Subcutaneous abdominal adipose tissue (tissue), 5 donors: Measurements from ENCODE around the gene RASA3.

Experiments
- H3K27ac ChIP-seq: one replicate; pipeline ENCODE4 v1.7.0; 2013; ENCODE audit warnings: low read depth, mild to moderate bottlenecking, inconsistent platforms, low read length, moderate library complexity
- H3K27me3 ChIP-seq, 5 donors: one replicate each; pipeline ENCODE4 v1.7.0; 2013; ENCODE audit warnings: low read length in 5 of 5, inconsistent platforms in 1 of 5; ENCODE audit not compliant: control insufficient read depth in 5 of 5, insufficient read depth in 4 of 5
- H3K36me3 ChIP-seq, 5 donors: one replicate each; pipeline ENCODE4 v1.7.0; 2013; ENCODE audit warnings: low read length in 5 of 5; ENCODE audit not compliant: control insufficient read depth in 5 of 5, insufficient read depth in 5 of 5
- H3K4me1 ChIP-seq, 5 donors: one replicate each; pipeline ENCODE4 v1.7.0; 2013; ENCODE audit warnings: low read length in 5 of 5, mild to moderate bottlenecking in 3 of 5, moderate library complexity in 1 of 5; ENCODE audit not compliant: control insufficient read depth in 5 of 5, insufficient read depth in 5 of 5
- H3K4me3 ChIP-seq, 5 donors: one replicate each; pipeline ENCODE4 v1.7.0; 2013; ENCODE audit warnings: low read length in 5 of 5, low read depth in 1 of 5
- H3K9ac ChIP-seq, 5 donors: one replicate each; pipeline ENCODE4 v1.7.0; 2013; ENCODE audit warnings: low read length in 5 of 5, mild to moderate bottlenecking in 4 of 5, moderate library complexity in 3 of 5
- H3K9me3 ChIP-seq, 5 donors: one replicate each; pipeline ENCODE4 v1.7.0; 2013; ENCODE audit warnings: low read length in 5 of 5; ENCODE audit not compliant: control insufficient read depth in 5 of 5
- donor health status: healthy.
- donor health status: healthy.
- donor health status: healthy.
- donor health status: healthy.
- donor health status: healthy.

The RASA3 gene

DNA sequence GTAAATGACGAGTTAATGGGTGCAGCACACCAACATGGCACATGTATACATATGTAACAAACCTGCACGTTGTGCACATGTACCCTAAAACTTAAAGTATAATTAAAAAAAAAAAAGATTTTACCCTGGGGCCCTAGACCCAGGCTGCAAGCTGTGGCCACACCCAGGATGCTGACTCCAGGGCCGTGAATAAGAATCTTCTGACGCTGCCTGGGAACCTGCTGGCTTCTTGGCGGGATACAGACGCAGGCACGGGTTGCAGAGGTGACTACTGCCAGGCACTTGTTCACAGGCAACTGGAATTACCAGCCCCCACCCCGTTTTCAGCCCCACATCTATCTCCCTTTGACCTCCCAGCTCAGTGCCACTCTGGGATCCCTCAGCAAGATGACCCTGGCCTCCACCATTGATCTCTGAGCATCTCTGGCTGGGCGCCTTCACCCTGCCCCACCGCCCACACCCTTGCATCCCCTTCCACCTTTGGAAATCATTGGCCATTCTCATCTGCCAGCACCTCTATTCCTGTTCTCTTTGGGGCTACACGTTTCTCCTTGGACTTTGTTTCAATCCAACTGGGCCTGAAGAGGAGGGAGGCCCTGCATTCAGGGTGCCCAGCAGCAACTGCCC, 25.6 kb upstream of the RASA3 start:
- Histone ChIP-seq H3K36me3 (no peaks in the 10 kb centered on the region), H3K27me3 (peaks cover 0 to 5% (median 0%) of the 10 kb centered on the region in 5 donors), H3K27ac (no peak overlapping the region)

DNA sequence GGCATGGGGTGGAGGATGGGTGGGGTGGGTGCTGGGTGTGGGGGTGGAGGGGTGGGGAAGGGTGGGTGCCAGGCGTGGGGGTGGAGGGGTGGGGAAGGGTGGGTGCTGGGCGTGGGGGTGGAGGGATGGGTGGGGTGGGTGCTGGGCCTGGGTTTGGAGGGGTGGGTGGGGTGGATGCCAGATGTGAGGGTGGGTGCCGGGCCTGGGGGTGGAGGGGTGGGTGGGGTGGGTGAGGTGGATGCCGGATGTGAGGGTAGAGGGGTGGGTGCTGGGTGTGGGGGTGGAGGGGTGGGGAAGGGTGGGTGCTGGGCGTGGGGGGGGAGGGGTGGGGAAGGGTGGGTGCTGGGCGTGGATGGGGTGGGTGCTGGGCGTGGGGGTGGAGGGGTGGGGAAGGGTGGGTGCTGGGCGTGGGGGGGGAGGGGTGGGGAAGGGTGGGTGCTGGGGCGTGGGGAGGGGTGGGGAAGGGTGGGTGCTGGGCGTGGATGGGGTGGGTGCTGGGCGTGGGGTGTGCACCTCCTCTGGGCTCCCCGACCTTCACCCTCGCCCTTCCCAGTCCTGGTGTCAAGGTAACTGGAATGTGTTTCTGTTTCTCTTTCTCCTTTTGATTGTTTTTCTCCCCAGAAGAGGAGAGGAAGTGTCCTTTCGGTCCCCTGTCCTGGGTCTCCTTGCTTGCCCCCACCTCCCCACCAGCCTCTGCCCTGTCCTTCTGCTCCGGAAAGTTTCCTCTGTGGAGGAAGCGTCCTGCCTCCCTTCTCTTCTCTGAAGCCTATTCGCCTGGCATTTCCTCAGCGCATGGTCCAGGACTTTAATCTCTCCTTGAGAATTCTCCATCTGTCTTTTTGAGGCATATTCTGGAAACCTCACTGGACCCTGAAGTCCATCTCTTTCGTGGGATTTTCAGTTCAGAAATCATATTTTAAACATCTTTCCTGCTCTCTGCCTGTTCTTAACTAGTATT, 23.8 kb upstream of the RASA3 start:
- H3K9me3 ChIP-seq, result no peaks in the 10 kb centered on the region
- H3K27ac ChIP-seq, result no peak overlapping the region
- no peak overlapping the region for H3K4me3 ChIP-seq
- H3K36me3 ChIP-seq, result no peaks in the 10 kb centered on the region
- no peaks in the 10 kb centered on the region for H3K27me3 ChIP-seq
- H3K4me1 ChIP-seq, result peaks cover 1 to 16% (median 14%) of the 10 kb centered on the region in 5 donors
- no peak overlapping the region for H3K9ac ChIP-seq

More for the DNA sequence above, 25.6 kb upstream of the RASA3 start:
- H3K4me1 ChIP-seq, result peaks cover 3 to 19% (median 14%) of the 10 kb centered on the region in 5 donors
- no peaks in the 10 kb centered on the region for H3K9me3 ChIP-seq
- H3K4me3 ChIP-seq, result no peak overlapping the region
- no peak overlapping the region for H3K9ac ChIP-seq

DNA sequence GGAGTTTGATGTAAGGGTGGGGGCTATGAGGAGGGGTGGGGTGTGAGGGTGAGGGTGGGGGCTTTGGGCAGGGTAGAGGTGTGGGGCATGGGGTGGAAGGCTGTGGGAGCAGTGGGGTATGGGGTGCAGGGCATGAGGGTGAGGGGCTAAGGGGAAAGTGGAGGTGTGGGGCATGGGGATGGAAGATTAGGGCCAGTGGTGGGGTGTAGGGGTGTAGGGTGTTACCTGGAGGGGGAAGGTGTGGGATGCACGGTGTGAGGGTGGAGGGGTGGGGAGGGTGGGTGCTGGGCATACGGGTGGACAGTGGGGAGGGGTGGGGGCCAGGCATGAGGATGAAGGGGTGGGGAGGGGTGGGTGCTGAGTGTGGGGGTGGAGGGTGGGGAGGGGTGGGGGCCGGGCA, 22.9 kb upstream of the RASA3 start:
- H3K9me3 ChIP-seq, result no peaks in the 10 kb centered on the region
- no peaks in the 10 kb centered on the region for H3K36me3 ChIP-seq
- H3K4me3 ChIP-seq, result no peak overlapping the region
- H3K9ac ChIP-seq, result no peak overlapping the region
- peaks cover 4 to 23% (median 20%) of the 10 kb centered on the region in 5 donors for H3K4me1 ChIP-seq
- H3K27me3 ChIP-seq, result no peaks in the 10 kb centered on the region
- no peak overlapping the region for H3K27ac ChIP-seq

DNA sequence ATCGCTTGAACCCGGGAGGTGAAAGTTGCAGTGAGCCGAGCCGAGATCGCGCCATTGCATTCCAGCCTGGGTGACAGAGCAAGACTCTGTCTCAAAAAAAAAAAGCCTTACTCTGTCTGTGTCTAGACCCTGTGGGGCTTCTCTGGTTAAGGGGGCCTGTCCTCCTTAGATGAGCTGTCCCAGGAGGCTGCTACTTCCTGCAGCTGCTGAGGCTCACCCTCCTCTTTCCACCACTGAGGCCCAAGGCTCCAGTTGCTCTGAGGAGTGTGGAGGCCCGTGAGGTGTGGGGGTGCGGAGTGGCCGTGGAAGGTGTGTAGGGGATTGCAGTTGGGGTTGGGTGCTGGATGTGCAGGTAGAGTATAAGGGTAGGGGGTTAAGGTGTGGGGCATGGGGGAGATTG, 22.1 kb upstream of the RASA3 start:
- no peak overlapping the region for H3K9ac ChIP-seq
- H3K27ac ChIP-seq, result no peak overlapping the region
- H3K9me3 ChIP-seq, result no peaks in the 10 kb centered on the region
- H3K27me3 ChIP-seq, result no peaks in the 10 kb centered on the region
- no peaks in the 10 kb centered on the region for H3K36me3 ChIP-seq
- peaks cover 4 to 23% (median 20%) of the 10 kb centered on the region in 5 donors for H3K4me1 ChIP-seq
- no peak overlapping the region for H3K4me3 ChIP-seq

DNA sequence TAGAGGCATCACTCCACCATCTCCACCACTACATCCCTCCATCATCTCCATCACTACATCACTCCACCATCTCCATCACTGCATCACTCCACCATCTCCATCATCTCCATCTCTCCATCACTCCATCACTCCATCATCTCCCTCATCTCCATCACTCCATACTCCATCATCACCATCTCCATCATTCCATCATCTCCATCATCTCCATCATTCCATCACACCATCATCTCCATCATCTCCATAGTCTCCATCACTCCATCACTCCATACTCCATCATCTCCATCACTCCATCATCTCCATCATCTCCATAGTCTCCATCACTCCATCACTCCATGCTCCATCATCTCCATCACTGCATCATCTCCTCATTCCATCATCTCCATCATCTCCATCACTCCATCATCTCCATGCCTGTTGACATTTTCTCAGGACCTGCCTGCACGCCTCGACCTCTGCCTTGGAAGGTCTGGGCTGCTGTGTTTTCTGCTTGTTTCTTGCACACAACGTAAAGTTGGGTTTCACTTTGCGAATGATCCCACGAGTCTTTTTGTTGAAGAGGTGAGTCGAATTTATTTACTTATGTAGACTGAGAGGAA, 21.2 kb upstream of the RASA3 start:
- no peaks in the 10 kb centered on the region for H3K9me3 ChIP-seq
- no peak overlapping the region for H3K9ac ChIP-seq
- no peaks in the 10 kb centered on the region for H3K27me3 ChIP-seq
- peaks cover 4 to 23% (median 20%) of the 10 kb centered on the region in 5 donors for H3K4me1 ChIP-seq
- H3K36me3 ChIP-seq, result no peaks in the 10 kb centered on the region
- no peak overlapping the region for H3K27ac ChIP-seq
- no peak overlapping the region for H3K4me3 ChIP-seq

DNA sequence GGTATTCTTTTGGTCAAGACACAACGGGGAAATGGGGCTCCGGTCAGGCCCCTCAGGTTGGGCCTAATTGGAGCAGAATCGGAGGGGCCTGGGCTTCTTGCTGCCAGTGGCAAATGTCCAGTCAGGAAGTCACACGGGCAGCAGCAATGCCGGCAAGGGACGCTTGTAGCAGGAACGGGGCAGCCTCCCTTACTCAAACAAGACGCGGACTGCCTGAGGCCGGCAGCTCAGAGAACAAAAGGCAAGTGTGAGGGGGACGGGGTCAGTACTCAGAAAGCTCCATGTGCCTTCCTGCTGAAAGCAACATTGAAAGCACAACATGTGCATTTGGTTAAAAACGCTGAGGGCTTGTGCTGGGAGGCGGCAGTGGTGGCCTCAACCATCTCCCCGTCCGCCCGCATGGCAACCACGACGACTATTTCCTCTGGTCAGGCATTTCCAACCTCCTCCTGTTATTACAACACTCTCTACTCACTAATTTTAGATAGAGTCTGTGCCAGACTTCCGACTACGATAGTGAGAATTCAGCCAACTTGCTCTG, 20.5 kb upstream of the RASA3 start:
- H3K4me1 ChIP-seq, result peaks cover 4 to 23% (median 20%) of the 10 kb centered on the region in 5 donors
- no peak overlapping the region for H3K9ac ChIP-seq
- no peak overlapping the region for H3K27ac ChIP-seq
- H3K27me3 ChIP-seq, result no peaks in the 10 kb centered on the region
- H3K4me3 ChIP-seq, result no peak overlapping the region
- no peaks in the 10 kb centered on the region for H3K36me3 ChIP-seq
- H3K9me3 ChIP-seq, result no peaks in the 10 kb centered on the region

DNA sequence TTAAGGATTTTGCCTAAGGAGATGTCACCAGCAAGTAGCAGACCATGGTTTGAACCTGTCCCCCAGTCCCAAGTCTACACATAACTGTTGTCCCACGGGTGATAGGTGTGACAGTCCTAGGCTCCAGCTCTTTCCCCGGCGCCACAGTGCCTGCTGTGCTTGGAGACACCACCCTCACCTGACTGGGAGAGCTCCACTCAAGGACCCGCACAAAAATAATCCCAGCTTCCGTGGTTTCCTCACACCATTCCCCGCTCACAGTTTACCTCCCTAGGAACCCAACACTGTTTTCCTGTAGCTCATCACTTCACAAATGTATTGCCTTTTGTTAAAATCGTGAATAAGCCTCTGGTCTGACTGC, 19.8 kb upstream of the RASA3 start:
- Histone ChIP-seq H3K4me3 (no peak overlapping the region), H3K9me3 (no peaks in the 10 kb centered on the region), H3K27ac (peak overlapping the region; percentile 29), H3K36me3 (no peaks in the 10 kb centered on the region), H3K9ac (no peak overlapping the region), H3K4me1 (peaks cover 4 to 23% (median 20%) of the 10 kb centered on the region in 5 donors), H3K27me3 (no peaks in the 10 kb centered on the region)

DNA sequence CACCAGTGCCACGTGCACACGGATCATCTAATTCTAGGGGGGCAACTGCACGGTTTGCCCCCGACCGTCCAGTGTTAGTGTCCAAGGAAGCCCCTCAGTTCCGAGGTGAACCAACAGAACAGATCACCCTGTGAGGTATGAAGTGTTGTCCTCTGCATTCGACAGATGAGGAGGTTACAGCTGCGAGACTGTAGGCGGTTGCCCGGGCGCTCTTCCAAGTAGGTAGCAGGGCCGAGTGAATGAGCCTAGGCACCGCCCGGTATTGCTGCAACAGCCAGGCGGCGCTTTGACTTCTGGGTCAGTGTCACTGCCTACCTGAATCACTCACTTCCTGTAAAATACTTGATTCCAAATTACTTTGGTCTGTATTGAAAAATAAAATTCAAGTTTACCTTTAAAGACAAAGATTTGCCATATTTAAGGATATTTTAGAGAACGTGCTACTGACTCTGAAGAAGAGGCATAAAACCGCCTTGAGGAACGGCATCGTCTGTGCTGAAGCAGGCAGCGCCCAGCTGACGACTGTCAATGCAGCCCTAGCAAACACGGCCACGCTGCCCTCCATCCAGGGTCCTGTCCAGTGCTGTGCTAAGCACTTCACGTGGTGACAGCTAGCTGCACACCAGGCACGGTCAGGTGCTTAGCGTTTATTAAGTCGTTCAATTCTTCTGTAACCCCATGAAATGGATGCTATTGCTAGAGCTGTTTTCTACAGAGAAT, 19.3 kb upstream of the RASA3 start:
- Histone ChIP-seq H3K27me3 (no peaks in the 10 kb centered on the region), H3K4me1 (peaks cover 4 to 23% (median 20%) of the 10 kb centered on the region in 5 donors), H3K27ac (peak overlapping the region; percentile 75), H3K9ac (no peak overlapping the region), H3K4me3 (no peak overlapping the region), H3K36me3 (no peaks in the 10 kb centered on the region), H3K9me3 (no peaks in the 10 kb centered on the region)

DNA sequence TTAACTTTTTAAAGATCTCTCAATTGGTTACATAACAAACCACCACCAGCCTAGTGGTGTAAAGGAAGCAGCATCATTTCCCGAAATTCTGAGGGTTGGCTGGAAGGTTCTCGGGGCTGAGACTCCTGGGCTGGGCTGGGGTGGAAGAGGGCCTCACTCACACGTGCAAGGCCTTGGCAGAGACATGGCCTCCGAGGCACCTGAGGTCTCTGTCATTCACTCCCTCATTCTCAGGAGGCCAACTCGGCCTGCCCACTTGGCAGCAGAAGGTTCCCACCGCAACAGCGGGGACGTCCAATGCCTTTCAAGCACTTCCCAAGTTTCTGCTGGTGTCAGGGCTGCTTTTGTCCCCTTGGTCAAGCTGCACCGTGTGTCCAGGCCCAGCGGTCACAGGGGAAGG, 18.6 kb upstream of the RASA3 start:
- no peak overlapping the region for H3K9ac ChIP-seq

More for the DNA sequence above, 18.6 kb upstream of the RASA3 start:
- no peak overlapping the region for H3K4me3 ChIP-seq
- no peaks in the 10 kb centered on the region for H3K27me3 ChIP-seq
- H3K9me3 ChIP-seq, result no peaks in the 10 kb centered on the region
- H3K27ac ChIP-seq, result peak overlapping the region; percentile 75
- H3K36me3 ChIP-seq, result no peaks in the 10 kb centered on the region
- H3K4me1 ChIP-seq, result peaks cover 4 to 23% (median 20%) of the 10 kb centered on the region in 5 donors
